Urinary bladder (tissue), 4 donors: ENCODE measurements around the gene AGAP1. TPM values are rescaled to one million over a fixed set of nuclear protein-coding genes. Genes with fewer than 3 reads are reported as not detected.
"Not testable (repeated sequence)": the region's sequence is repeated elsewhere in the genome, so short reads cannot be mapped to it uniquely, and the experiment has no call there.

ENCODE experiments used
- DNase-seq: peaks from one replicate; pipeline ENCODE4 v3.0.0-alpha.2; 2015; ENCODE audit errors: extremely low spot score
- H3K27ac ChIP-seq: one replicate; pipeline ENCODE4 v1.5.1; 2013; ENCODE audit warnings: low read depth, mild to moderate bottlenecking, moderate library complexity
- H3K36me3 ChIP-seq: one replicate; pipeline ENCODE4 v1.6.1; 2013; ENCODE audit warnings: mild to moderate bottlenecking, moderate library complexity; ENCODE audit not compliant: insufficient read depth
- H3K4me1 ChIP-seq: one replicate; pipeline ENCODE4 v1.6.1; 2013; ENCODE audit warnings: mild to moderate bottlenecking, moderate library complexity; ENCODE audit not compliant: insufficient read depth
- H3K4me3 ChIP-seq: one replicate; pipeline ENCODE4 v1.5.1; 2013; ENCODE audit warnings: low read depth, low read length
- WGBS: extraction: QIAGEN DNeasy Blood & Tissue Kit; methylation state at CpG from one replicate; pipeline ENCODE4 v1.1.7; 2013; 5-methylcytosine and 5-hydroxymethylcytosine counted together
- polyA plus RNA-seq: library from polyadenylated mRNA; stranded (reverse); fragments of 200-250 nt; gene quantifications from one replicate; pipeline ENCODE4 v1.2.3, GENCODE V29; 2013
- total RNA-seq: library from RNA; depleted of rRNA; stranded (reverse); fragments of >200 nt; gene quantifications from one replicate; pipeline ENCODE4 v1.2.3, GENCODE V29; 2014
- donor health status: healthy with polysubstance abuse.
- donor health status: healthy.

The AGAP1 gene
- total and polyA plus RNA-seq, 2 donors: 12.8 to 24.7 TPM

- no peaks in the 10 kb centered on the region for H3K4me1 ChIP-seq
- 92% methylated on average over 30 of the region's 30 CpGs for WGBS
- H3K27ac ChIP-seq: no peak overlapping the region
- no peak overlapping the region for H3K4me3 ChIP-seq
- no peaks in the 10 kb centered on the region for H3K36me3 ChIP-seq
- DNase-seq: no peak
Observed at GRCh38 chr2:236124182-236124893, 630.5 kb downstream of the AGAP1 start.

- Histone ChIP-seq H3K36me3 (no peaks in the 10 kb centered on the region), H3K4me3 (no peak overlapping the region), H3K27ac (no peak overlapping the region), H3K4me1 (no peaks in the 10 kb centered on the region)
- no peak for DNase-seq
- WGBS: 96% methylated on average over 16 of the region's 16 CpGs
Observed at GRCh38 chr2:236125541-236125940, 631.7 kb downstream of the AGAP1 start.

- H3K36me3 ChIP-seq: no peaks in the 10 kb centered on the region
- 90% methylated on average over 11 of the region's 11 CpGs for WGBS
- H3K4me1 ChIP-seq: no peaks in the 10 kb centered on the region
- no peak overlapping the region for H3K27ac ChIP-seq
- DNase-seq: no peak
- no peak overlapping the region for H3K4me3 ChIP-seq
Observed at GRCh38 chr2:236127010-236127409, 633.2 kb downstream of the AGAP1 start.

GRCh38 chr2:236128321-236128720 is 634.5 kb downstream of the AGAP1 start:
- DNase-seq: no peak
- no peaks in the 10 kb centered on the region for H3K36me3 ChIP-seq
- no peak overlapping the region for H3K27ac ChIP-seq
- 87% methylated on average over 17 of the region's 17 CpGs for WGBS
- H3K4me3 ChIP-seq: no peak overlapping the region
- H3K4me1 ChIP-seq: no peaks in the 10 kb centered on the region

GRCh38 chr2:236129935-236130334 is 636.1 kb downstream of the AGAP1 start:
- Histone ChIP-seq H3K4me3 (no peak overlapping the region), H3K27ac (no peak overlapping the region), H3K4me1 (no peaks in the 10 kb centered on the region), H3K36me3 (no peaks in the 10 kb centered on the region)
- 96% methylated on average over 4 of the region's 4 CpGs for WGBS
- no peak for DNase-seq

- 85% methylated on average over 6 of the region's 6 CpGs for WGBS
- no peak overlapping the region for H3K27ac ChIP-seq
Observed at GRCh38 chr2:236130349-236130998, 636.6 kb downstream of the AGAP1 start.

GRCh38 chr2:236131073-236131692 is 637.3 kb downstream of the AGAP1 start:
- Histone ChIP-seq H3K4me1 (no peaks in the 10 kb centered on the region), H3K4me3 (no peak overlapping the region), H3K36me3 (no peaks in the 10 kb centered on the region), H3K27ac (no peak overlapping the region)
- DNase-seq: no peak
- WGBS: 88% methylated on average over 10 of the region's 10 CpGs

More at GRCh38 chr2:236130349-236130998, 636.6 kb downstream of the AGAP1 start:
- Histone ChIP-seq H3K4me3 (no peak overlapping the region), H3K36me3 (no peaks in the 10 kb centered on the region), H3K4me1 (no peaks in the 10 kb centered on the region)
- DNase-seq: no peak

- Histone ChIP-seq H3K4me1 (no peaks in the 10 kb centered on the region), H3K4me3 (no peak overlapping the region), H3K27ac (no peak overlapping the region), H3K36me3 (no peaks in the 10 kb centered on the region)
- no peak for DNase-seq
- WGBS: 89% methylated on average over 12 of the region's 12 CpGs
Observed at GRCh38 chr2:236133410-236134012, 639.7 kb downstream of the AGAP1 start.

GRCh38 chr2:236136538-236136937 is 642.7 kb downstream of the AGAP1 start:
- no peak for DNase-seq
- H3K36me3 ChIP-seq: no peaks in the 10 kb centered on the region
- H3K27ac ChIP-seq: no peak overlapping the region
- no peak overlapping the region for H3K4me3 ChIP-seq
- H3K4me1 ChIP-seq: no peaks in the 10 kb centered on the region
- WGBS: 58% methylated on average over 19 of the region's 19 CpGs

- Histone ChIP-seq H3K27ac (no peak overlapping the region), H3K4me1 (no peaks in the 10 kb centered on the region), H3K4me3 (no peak overlapping the region), H3K36me3 (no peaks in the 10 kb centered on the region)
- 91% methylated on average over 10 of the region's 10 CpGs for WGBS
- DNase-seq: no peak
Observed at GRCh38 chr2:236137066-236137465, 643.2 kb downstream of the AGAP1 start.

GRCh38 chr2:236141616-236142015 is 647.8 kb downstream of the AGAP1 start:
- WGBS: 89% methylated on average over 11 of the region's 11 CpGs
- not testable (repeated sequence) for H3K4me3 ChIP-seq, H3K4me1 ChIP-seq, H3K27ac ChIP-seq, DNase-seq, H3K36me3 ChIP-seq

GRCh38 chr2:236143811-236144210 is 650.0 kb downstream of the AGAP1 start:
- Histone ChIP-seq H3K27ac (no peak overlapping the region), H3K36me3 (no peaks in the 10 kb centered on the region), H3K4me3 (no peak overlapping the region), H3K4me1 (no peaks in the 10 kb centered on the region)
- 86% methylated on average over 10 of the region's 10 CpGs for WGBS
- no peak for DNase-seq

GRCh38 chr2:236146436-236146835 is 652.6 kb downstream of the AGAP1 start:
- Histone ChIP-seq H3K27ac (no peak overlapping the region), H3K4me1 (no peaks in the 10 kb centered on the region)
- DNase-seq: no peak

GRCh38 chr2:236155406-236155805 is 661.6 kb downstream of the AGAP1 start:
- H3K4me3 ChIP-seq: no peak overlapping the region
- H3K4me1 ChIP-seq: no peaks in the 10 kb centered on the region
- 73% methylated on average over 3 of the region's 3 CpGs for WGBS
- no peaks in the 10 kb centered on the region for H3K36me3 ChIP-seq
- no peak overlapping the region for H3K27ac ChIP-seq
- no peak for DNase-seq

More at GRCh38 chr2:236146436-236146835, 652.6 kb downstream of the AGAP1 start:
- H3K36me3 ChIP-seq: no peaks in the 10 kb centered on the region
- no peak overlapping the region for H3K4me3 ChIP-seq
- WGBS: 96% methylated on average over 7 of the region's 7 CpGs
